NOMO-1 treated with dmso at 0.1 percent for 144 hours (cell line): ENCODE measurements around the gene KLRB1.
"Not testable (repeated sequence)": the region's sequence is repeated elsewhere in the genome, so short reads cannot be mapped to it uniquely, and the experiment has no call there.

ENCODE experiments used
- DNase-seq: peaks from one replicate; lab custom pipeline; 2025; ENCODE audit not compliant: unreplicated experiment; lab: John Stamatoyannopoulos, UW

KLRB1 gene

DNA sequence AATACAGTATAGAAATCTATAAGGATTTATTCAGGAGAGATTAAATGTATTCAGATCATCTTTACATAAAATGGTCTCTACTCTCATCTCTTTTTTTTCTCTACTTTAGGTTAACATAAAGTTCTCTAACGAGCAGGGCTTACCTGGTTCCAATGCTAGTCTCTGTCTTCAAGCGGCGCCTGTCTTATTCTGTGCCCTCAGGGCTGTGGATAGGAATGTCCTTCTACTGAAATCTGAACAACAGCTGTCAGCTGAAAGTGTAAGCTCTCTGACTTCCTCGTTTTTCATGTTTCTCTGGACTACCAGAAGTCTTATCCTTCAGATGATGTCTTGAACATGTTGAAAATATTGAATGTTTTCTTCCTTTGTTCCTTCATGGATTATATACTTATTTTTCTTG, 62.2 kb downstream of the KLRB1 start:
- DNase-seq = not testable (repeated sequence)
